Stimulated activated effector memory CD8-positive, alpha-beta T cell treated with anti-CD3 and anti-CD28 coated beads, Interleukin-12 subunit alpha, Interleukin-12 subunit beta, amount 100 ng/mL, for 72 hours (primary cell): ENCODE results near the gene AGBL5.
A peak's percentile ranks its signal among the peaks of the same experiment; 100 is the strongest.

Source experiments
- ATAC-seq: fragments of 150-1000 bp; cut with Tn5 transposase; 2 replicates; pipeline ENCODE4 v1.10.0; 2021
- DNase-seq, 2 donors: peaks; one replicate each; pipeline ENCODE4 v3.0.0; 2021 to 2022; ENCODE audit warnings: low spot score in 2 of 2
- H3K27ac Mint-ChIP-seq: one replicate; pipeline ENCODE4 v1.8.0; 2022; ENCODE audit warnings: mild to moderate bottlenecking, mixed read lengths
- H3K36me3 Mint-ChIP-seq: one replicate; pipeline ENCODE4 v1.8.0; 2022; ENCODE audit warnings: mild to moderate bottlenecking, mixed read lengths
- H3K4me1 Mint-ChIP-seq: one replicate; pipeline ENCODE4 v1.8.0; 2022; ENCODE audit warnings: mixed read lengths
- H3K4me3 Mint-ChIP-seq: one replicate; pipeline ENCODE4 v1.8.0; 2022; ENCODE audit warnings: mild to moderate bottlenecking, mixed read lengths
- H3K9me3 Mint-ChIP-seq: one replicate; pipeline ENCODE4 v1.8.0; 2022; ENCODE audit warnings: mixed read lengths

The AGBL5 gene

DNA sequence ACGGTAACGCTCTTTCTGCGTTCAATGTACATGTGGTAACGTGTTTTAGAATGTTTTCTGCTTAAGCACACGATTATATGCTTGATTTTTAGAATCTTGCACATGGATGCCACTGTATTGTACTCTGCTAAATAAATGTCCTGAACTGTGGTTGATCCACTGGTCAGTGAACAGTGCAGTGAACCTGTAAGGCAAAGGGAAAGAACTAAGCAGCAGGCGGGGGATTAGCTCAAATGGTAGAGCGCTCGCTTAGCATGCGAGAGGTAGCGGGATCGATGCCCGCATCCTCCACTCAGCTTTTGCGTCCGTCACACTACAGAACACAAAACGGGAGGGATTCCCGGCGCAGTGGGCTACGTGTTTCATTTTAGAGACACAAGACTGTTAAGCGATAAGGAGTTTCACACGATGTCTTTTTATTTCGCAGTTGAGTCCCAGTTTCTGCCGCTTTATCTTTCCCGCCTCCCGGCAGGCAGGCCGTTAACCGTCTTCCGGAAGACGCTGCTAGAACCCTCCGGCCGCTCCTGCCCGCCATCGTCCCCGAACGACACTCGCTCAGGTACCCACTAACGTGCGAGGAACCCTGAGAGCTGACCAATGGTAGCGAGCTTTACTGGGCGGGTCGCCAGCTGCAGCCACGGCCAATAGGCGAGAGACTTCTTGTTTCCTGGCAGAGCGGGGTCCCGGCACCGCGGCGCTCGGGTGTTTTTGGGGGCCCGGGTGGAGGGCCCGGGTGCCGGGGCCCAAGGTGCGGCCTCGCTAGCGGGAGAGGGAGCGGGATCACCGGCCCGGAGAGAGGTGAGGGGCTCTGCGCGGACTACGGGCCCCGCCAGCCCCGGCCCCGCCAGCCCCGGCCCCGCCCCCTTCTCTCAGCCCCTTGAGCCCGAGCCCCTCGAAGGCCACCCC, at the start of gene AGBL5:
AGBL5 (plus strand) TSS at position 673 of the 906 bp plus-strand sequence. CDS start 1,291 bp downstream, outside the sequence.
- Mint-ChIP-seq H3K36me3 (peaks cover 45% of the 10 kb centered on the region), H3K4me1 (peaks cover 34% of the 10 kb centered on the region), H3K4me3 (peak within 1 kb of the TSS; percentile 93), H3K27ac (peak within 1 kb of the TSS; percentile 100), H3K9me3 (no peaks in the 10 kb centered on the region)
- peak; percentile 87 for ATAC-seq
- peak; percentile 88 to 98 for DNase-seq

- H3K36me3 Mint-ChIP-seq: no peaks in the 10 kb centered on the region
- H3K9me3 Mint-ChIP-seq: no peaks in the 10 kb centered on the region
- no peak overlapping the region for H3K27ac Mint-ChIP-seq
- H3K4me3 Mint-ChIP-seq: no peak overlapping the region
- H3K4me1 Mint-ChIP-seq: no peaks in the 10 kb centered on the region
- DNase-seq (no peak), ATAC-seq (no peak)
These were observed 49.5 kb upstream of the AGBL5 start for GRCh38 chr2:27001950-27002349.

GRCh38 chr2:27003007-27003406, 48.5 kb upstream of the AGBL5 start:
- H3K27ac Mint-ChIP-seq: no peak overlapping the region
- DNase-seq (no peak), ATAC-seq (no peak)
- no peak overlapping the region for H3K4me3 Mint-ChIP-seq
- no peaks in the 10 kb centered on the region for H3K36me3 Mint-ChIP-seq
- no peaks in the 10 kb centered on the region for H3K9me3 Mint-ChIP-seq
- H3K4me1 Mint-ChIP-seq: no peaks in the 10 kb centered on the region

- Mint-ChIP-seq H3K36me3 (no peaks in the 10 kb centered on the region), H3K27ac (no peak overlapping the region), H3K9me3 (no peaks in the 10 kb centered on the region), H3K4me1 (no peaks in the 10 kb centered on the region), H3K4me3 (no peak overlapping the region)
- DNase-seq (no peak), ATAC-seq (no peak)
These were observed 47.6 kb upstream of the AGBL5 start for GRCh38 chr2:27003857-27004256.

- ATAC-seq (no peak), DNase-seq (no peak)
- no peak overlapping the region for H3K27ac Mint-ChIP-seq
- no peaks in the 10 kb centered on the region for H3K36me3 Mint-ChIP-seq
- H3K4me1 Mint-ChIP-seq: no peaks in the 10 kb centered on the region
- H3K9me3 Mint-ChIP-seq: no peaks in the 10 kb centered on the region
- no peak overlapping the region for H3K4me3 Mint-ChIP-seq
These were observed 44.7 kb upstream of the AGBL5 start for GRCh38 chr2:27006602-27007415.

- no peak for DNase-seq
- Mint-ChIP-seq H3K4me1 (no peaks in the 10 kb centered on the region), H3K27ac (no peak overlapping the region), H3K9me3 (no peaks in the 10 kb centered on the region), H3K36me3 (no peaks in the 10 kb centered on the region), H3K4me3 (no peak overlapping the region)
- ATAC-seq: no peak
These were observed 43.8 kb upstream of the AGBL5 start for GRCh38 chr2:27007416-27008374.

DNA sequence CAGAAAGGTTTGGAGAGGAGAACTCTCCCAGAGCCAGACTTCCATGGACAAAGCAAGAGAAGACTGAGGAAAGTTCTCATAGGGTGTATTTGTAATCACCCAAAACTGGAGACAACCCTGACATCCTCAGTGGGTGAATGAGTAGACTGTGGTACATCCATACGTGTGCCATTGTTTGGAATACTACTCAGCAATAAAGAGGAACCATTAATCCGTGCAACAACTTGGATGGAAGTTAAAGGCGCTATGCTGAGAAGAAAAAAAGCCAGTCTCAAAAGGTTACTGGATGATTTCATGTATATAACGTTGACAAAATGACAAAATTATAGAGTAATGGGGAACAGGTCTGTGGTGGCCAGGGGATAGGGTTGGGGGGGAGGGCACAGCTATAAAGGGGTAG, 42.8 kb upstream of the AGBL5 start:
- ATAC-seq: no peak
- DNase-seq: no peak
- H3K27ac Mint-ChIP-seq: no peak overlapping the region
- H3K4me1 Mint-ChIP-seq: no peaks in the 10 kb centered on the region
- no peak overlapping the region for H3K4me3 Mint-ChIP-seq
- H3K36me3 Mint-ChIP-seq: no peaks in the 10 kb centered on the region
- H3K9me3 Mint-ChIP-seq: no peaks in the 10 kb centered on the region

GRCh38 chr2:27009083-27009482, 42.4 kb upstream of the AGBL5 start:
- no peak for ATAC-seq
- Mint-ChIP-seq H3K4me3 (no peak overlapping the region), H3K27ac (no peak overlapping the region), H3K9me3 (no peaks in the 10 kb centered on the region), H3K36me3 (no peaks in the 10 kb centered on the region), H3K4me1 (no peaks in the 10 kb centered on the region)
- DNase-seq: no peak

GRCh38 chr2:27009716-27010115, 41.8 kb upstream of the AGBL5 start:
- ATAC-seq: no peak
- H3K9me3 Mint-ChIP-seq: no peaks in the 10 kb centered on the region
- DNase-seq: no peak
- H3K36me3 Mint-ChIP-seq: no peaks in the 10 kb centered on the region
- no peak overlapping the region for H3K27ac Mint-ChIP-seq
- H3K4me1 Mint-ChIP-seq: no peaks in the 10 kb centered on the region
- no peak overlapping the region for H3K4me3 Mint-ChIP-seq

DNA sequence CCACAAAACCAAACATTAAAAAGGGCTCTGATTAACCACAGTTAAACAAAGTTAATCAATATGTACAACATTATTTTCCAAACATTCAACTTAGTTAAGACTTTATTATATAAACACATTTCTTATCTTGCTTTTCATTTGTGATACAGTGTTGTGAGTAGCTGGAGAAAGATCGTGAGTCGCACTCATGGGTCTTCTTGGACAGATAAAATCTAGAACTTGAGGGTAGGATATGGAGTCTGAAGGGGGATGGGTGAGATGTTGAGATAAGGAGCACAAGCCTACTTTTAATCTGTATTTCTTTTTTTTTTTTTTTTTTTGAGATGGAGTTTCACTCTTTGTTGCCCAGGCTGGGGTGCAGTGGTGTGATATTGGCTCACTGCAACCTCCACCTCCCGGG, 41.3 kb upstream of the AGBL5 start:
- ATAC-seq: no peak
- Mint-ChIP-seq H3K9me3 (no peaks in the 10 kb centered on the region), H3K36me3 (no peaks in the 10 kb centered on the region), H3K4me3 (no peak overlapping the region), H3K4me1 (no peaks in the 10 kb centered on the region), H3K27ac (no peak overlapping the region)
- DNase-seq: no peak

DNA sequence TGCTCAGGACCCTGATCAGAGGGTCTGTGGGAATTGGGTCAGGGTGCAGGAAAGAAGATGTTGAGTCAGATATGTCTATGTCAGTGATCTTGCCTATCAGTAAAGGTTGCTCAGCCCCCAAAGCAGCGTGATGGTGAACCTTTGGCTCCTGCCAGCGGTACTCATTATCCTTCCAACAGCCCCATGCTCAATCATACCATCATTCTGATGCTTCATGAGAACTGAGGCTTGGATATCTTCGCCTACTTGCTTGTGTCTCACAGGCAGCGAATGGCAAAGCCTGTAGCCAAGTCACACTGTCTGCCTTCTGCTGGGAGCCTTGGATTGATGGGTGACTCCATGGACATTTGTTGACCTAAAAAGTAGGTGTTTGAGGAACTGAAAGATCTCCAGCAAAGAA, 37.7 kb upstream of the AGBL5 start:
- Mint-ChIP-seq H3K27ac (no peak overlapping the region), H3K4me1 (no peaks in the 10 kb centered on the region), H3K36me3 (no peaks in the 10 kb centered on the region), H3K4me3 (no peak overlapping the region), H3K9me3 (no peaks in the 10 kb centered on the region)
- DNase-seq: no peak
- no peak for ATAC-seq

GRCh38 chr2:27014771-27015433, 36.6 kb upstream of the AGBL5 start:
- H3K27ac Mint-ChIP-seq: no peak overlapping the region

DNA sequence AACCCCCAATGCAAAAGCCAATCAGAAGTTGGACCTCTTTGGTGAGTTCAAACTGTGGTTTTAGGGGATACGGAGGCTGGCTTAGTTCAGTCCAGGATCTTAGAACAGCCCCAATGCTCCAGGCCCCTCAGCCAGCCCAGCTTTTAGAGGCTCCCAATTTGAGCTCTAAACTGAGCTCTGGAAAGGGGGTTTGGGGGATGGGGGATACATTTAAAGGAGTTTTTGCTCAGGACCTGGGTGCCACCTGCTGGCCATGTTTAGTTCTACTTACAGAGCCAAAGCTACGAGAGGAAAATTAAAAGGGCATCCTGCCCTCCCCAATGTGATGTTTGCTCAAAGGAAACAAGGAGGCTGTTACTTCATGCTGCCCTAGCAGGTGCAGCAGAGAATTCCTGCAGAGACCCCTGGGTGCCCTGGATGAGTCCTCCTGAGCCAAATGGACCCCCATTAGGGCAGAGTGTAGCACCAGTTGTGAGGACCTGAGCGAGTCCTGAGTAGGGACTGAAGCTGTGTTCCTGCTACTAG, 34.6 kb upstream of the AGBL5 start:
- H3K9me3 Mint-ChIP-seq: no peaks in the 10 kb centered on the region
- DNase-seq: no peak

More at GRCh38 chr2:27014771-27015433, 36.6 kb upstream of the AGBL5 start:
- Mint-ChIP-seq H3K4me3 (no peak overlapping the region), H3K4me1 (no peaks in the 10 kb centered on the region), H3K36me3 (peaks cover 3% of the 10 kb centered on the region), H3K9me3 (no peaks in the 10 kb centered on the region)
- ATAC-seq (no peak), DNase-seq (no peak)

GRCh38 chr2:27018142-27018541, 33.3 kb upstream of the AGBL5 start:
- Mint-ChIP-seq H3K27ac (no peak overlapping the region), H3K9me3 (no peaks in the 10 kb centered on the region), H3K4me3 (no peak overlapping the region), H3K4me1 (no peaks in the 10 kb centered on the region), H3K36me3 (peaks cover 6% of the 10 kb centered on the region)
- DNase-seq (no peak), ATAC-seq (no peak)

More for the DNA sequence above, 34.6 kb upstream of the AGBL5 start:
- ATAC-seq: peak; percentile 49
- H3K36me3 Mint-ChIP-seq: peaks cover 6% of the 10 kb centered on the region
- H3K4me1 Mint-ChIP-seq: no peaks in the 10 kb centered on the region
- no peak overlapping the region for H3K4me3 Mint-ChIP-seq
- H3K27ac Mint-ChIP-seq: no peak overlapping the region
